C4-2B (cell line): Measurements from ENCODE around the gene PCDH9.

ENCODE experiments used
- CTCF ChIP-seq: fragments of 450-650 bp; conservative IDR thresholded peaks from 2 replicates; pipeline ENCODE4 v1.5.1; 2017; ENCODE audit warnings: mild to moderate bottlenecking
- ZFX ChIP-seq: fragments of 450-650 bp; IDR thresholded peaks from 2 replicates; pipeline ENCODE4 v1.6.1; 2017

GRCh38 chr13:66969291-66969690 lies 260.8 kb downstream of the PCDH9 start:
- TF ChIP-seq CTCF (no peak), ZFX (no peak)
